Measurements from ENCODE around the gene MRPL9.

The MRPL9 gene

DNA sequence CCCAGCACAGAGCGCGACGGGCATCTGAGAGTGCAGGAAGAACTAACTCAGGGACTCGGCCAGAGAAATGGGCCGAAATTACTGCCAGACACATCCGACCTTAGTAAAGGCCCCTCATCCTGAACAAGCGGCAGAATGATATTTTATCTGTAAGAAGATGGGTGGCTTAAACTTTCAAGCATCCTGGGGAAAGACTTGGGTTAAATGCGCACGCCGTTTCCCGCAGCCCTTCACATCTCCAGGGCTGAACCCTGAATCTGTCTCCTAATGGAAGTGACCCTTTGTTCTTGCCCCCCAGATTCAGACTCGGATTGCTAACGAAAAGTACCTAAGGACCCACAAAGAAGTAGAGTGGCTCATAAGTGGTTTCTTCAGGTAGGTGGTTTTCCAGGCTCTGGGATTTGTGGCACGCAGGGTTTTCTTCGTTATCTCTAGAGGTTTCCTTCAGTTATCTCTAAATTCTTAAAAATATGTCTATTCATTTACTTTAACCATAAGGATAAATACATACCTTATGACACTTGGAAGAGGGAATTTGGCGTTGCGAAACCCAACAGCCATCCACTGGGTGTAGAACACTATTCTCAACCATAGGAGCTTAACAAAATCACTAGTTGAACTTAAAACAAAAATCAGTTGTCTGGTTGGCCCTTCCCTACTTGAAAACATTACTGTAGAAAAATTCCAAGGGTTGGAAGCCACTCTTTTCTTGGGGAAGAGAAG is 41.3 kb downstream of the MRPL9 start:
- no peak overlapping the region for H3K9ac ChIP-seq (ENCODE audit: low read length)
- H3K4me2 ChIP-seq (ENCODE audit: low read length), result peak overlapping the region; percentile 70
- no peaks in the 10 kb centered on the region for H4K20me1 ChIP-seq (ENCODE audit: insufficient read depth, low read length)
- H2AFZ ChIP-seq (ENCODE audit: low read depth, low read length), result no peak overlapping the region
- H3K4me1 ChIP-seq (ENCODE audit: low read length), result peaks cover 8% of the 10 kb centered on the region; the same call in 1 of the 2 replicates
- peaks cover 54% of the 10 kb centered on the region for H3K27me3 ChIP-seq (ENCODE audit: low read depth, low read length)
- no peaks in the 10 kb centered on the region for H3K36me3 ChIP-seq (replicated peaks; ENCODE audit: low read depth, low read length)
- no peaks in the 10 kb centered on the region for H3K9me3 ChIP-seq (ENCODE audit: insufficient read depth, low read length)
- peak overlapping the region; percentile 72 for H3K4me3 ChIP-seq (ENCODE audit: low read length)
- no peak overlapping the region for H3K27ac ChIP-seq (ENCODE audit: low read length)
- TF ChIP-seq, protein P1, sequence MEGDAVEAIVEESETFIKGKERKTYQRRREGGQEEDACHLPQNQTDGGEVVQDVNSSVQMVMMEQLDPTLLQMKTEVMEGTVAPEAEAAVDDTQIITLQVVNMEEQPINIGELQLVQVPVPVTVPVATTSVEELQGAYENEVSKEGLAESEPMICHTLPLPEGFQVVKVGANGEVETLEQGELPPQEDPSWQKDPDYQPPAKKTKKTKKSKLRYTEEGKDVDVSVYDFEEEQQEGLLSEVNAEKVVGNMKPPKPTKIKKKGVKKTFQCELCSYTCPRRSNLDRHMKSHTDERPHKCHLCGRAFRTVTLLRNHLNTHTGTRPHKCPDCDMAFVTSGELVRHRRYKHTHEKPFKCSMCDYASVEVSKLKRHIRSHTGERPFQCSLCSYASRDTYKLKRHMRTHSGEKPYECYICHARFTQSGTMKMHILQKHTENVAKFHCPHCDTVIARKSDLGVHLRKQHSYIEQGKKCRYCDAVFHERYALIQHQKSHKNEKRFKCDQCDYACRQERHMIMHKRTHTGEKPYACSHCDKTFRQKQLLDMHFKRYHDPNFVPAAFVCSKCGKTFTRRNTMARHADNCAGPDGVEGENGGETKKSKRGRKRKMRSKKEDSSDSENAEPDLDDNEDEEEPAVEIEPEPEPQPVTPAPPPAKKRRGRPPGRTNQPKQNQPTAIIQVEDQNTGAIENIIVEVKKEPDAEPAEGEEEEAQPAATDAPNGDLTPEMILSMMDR (IDR thresholded peaks at IDR 0.05; ENCODE audit: low read depth, low read length), result no peak
- no peak for TF ChIP-seq EZH2phosphoT487 (IDR thresholded peaks at IDR 0.05; ENCODE audit: low read depth)
- H3K79me2 ChIP-seq (ENCODE audit: low read length), result no peaks in the 10 kb centered on the region

DNA sequence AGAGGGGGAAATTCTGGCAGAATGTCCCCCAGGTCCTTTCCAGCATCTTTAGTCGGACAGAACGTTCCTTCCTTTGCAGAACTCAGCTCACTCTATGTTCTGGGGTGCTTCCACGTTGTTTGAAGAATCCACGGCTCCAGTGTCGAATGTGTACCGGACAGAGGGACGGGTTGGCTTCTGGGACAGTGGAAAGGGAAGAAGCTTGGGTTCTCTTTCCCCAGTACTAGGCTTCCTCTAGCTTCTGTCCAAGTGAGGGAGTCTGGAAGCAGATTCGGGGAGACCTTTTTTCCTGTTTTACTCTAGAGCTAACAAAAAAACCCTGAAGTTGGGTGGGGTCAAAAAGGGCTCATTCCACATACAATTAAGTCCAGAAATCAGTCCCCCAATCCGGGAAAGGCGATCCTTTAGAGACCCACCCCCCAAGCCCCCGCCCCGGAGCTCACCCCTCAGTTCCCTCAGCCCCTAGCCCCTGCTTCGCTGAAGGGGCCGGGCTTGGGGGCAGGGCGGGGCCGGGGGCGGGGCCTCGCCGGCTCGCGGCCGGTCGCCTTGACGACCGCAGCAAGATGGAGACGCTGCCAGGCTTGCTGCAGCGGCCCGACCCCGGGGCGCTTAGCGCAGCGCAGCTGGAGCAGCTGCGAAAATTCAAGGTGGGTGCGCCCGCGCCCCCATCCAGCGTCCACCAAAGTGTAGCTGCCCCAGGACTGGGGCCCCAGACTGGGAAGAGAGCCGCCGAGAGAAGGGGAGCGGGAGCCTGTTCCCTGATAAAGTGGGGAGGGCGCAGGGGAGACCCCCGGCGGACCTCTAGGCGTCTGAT is 42.1 kb downstream of the MRPL9 start, which contains the start of gene RIIAD1:
RIIAD1 (plus strand) TSS at position 549 of the 814 bp plus-strand sequence; CDS start at position 564, 15 bp downstream.
- no peak within 1 kb of the TSS for H3K27ac ChIP-seq (ENCODE audit: low read length)
- no peaks in the 10 kb centered on the region for H3K36me3 ChIP-seq (replicated peaks; ENCODE audit: low read depth, low read length)
- peak within 1 kb of the TSS; percentile 70 for H3K4me2 ChIP-seq (ENCODE audit: low read length)
- no peak within 1 kb of the TSS; the same call in 1 of the 2 replicates for H2AFZ ChIP-seq (ENCODE audit: low read depth, low read length)
- H3K4me3 ChIP-seq (ENCODE audit: low read length), result peak within 1 kb of the TSS; percentile 72
- H3K9ac ChIP-seq (ENCODE audit: low read length), result no peak within 1 kb of the TSS
- peaks cover 59% of the 10 kb centered on the region for H3K27me3 ChIP-seq (ENCODE audit: low read depth, low read length)
- H3K4me1 ChIP-seq (ENCODE audit: low read length), result peaks cover 8% of the 10 kb centered on the region; the same call in 1 of the 2 replicates
- TF ChIP-seq EZH2phosphoT487 (IDR thresholded peaks at IDR 0.05; ENCODE audit: low read depth), result no peak
- TF ChIP-seq, protein P1 (IDR thresholded peaks at IDR 0.05; ENCODE audit: low read depth, low read length), result no peak
- no peaks in the 10 kb centered on the region for H4K20me1 ChIP-seq (ENCODE audit: insufficient read depth, low read length)
- H3K79me2 ChIP-seq (ENCODE audit: low read length), result no peaks in the 10 kb centered on the region
- no peaks in the 10 kb centered on the region for H3K9me3 ChIP-seq (ENCODE audit: insufficient read depth, low read length)

DNA sequence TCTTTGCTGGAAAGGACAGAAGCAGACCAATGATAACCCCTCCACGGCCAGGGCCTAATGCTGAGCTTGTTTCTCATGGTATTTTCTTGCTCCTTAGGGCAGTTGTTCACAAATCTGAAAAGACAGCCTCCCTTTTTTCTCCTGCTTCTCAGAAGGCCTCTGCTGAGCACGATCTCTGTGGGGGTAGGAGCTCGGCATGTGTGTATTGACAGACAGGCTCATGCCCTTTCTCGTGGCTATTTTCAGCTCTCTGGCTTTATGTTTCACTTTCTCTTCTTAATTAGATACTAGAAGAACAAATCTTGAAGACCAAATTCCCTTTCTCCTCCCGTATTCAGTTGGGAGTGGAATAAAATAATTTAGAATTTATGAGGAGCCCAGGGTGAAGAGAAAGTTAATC is 42.7 kb downstream of the MRPL9 start:
- H3K79me2 ChIP-seq (ENCODE audit: low read length), result no peaks in the 10 kb centered on the region
- no peak overlapping the region for H3K27ac ChIP-seq (ENCODE audit: low read length)
- no peak overlapping the region; the same call in 1 of the 2 replicates for H2AFZ ChIP-seq (ENCODE audit: low read depth, low read length)
- TF ChIP-seq, protein P1 (IDR thresholded peaks at IDR 0.05; ENCODE audit: low read depth, low read length), result no peak
- TF ChIP-seq EZH2phosphoT487 (IDR thresholded peaks at IDR 0.05; ENCODE audit: low read depth), result no peak
- no peaks in the 10 kb centered on the region for H3K9me3 ChIP-seq (ENCODE audit: insufficient read depth, low read length)
- H3K4me2 ChIP-seq (ENCODE audit: low read length), result peak overlapping the region; percentile 70
- H3K4me1 ChIP-seq (ENCODE audit: low read length), result peaks cover 8% of the 10 kb centered on the region; the same call in 1 of the 2 replicates
- H3K4me3 ChIP-seq (ENCODE audit: low read length), result peak overlapping the region; percentile 72
- H3K9ac ChIP-seq (ENCODE audit: low read length), result no peak overlapping the region
- no peaks in the 10 kb centered on the region for H4K20me1 ChIP-seq (ENCODE audit: insufficient read depth, low read length)
- H3K27me3 ChIP-seq (ENCODE audit: low read depth, low read length), result peaks cover 64% of the 10 kb centered on the region
- no peaks in the 10 kb centered on the region for H3K36me3 ChIP-seq (replicated peaks; ENCODE audit: low read depth, low read length)

DNA sequence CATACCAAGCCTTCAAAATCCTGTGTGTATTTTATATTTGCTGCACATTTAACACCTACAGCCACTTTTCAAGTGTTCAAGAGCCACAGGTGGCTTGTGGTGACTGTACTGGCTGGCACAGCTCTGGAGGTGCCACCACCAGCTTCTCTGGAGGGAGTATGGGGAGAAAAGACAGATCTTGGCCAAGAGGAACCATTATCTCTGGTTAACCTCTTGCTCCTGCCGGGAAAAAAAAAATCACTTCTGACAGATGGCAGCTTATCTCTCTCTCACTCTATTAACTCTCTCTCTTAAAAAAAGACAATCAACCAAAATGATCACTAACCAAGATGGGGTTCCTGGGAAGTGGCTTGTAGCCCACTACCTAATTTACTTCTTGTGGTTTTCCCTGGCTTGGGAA is 43.2 kb downstream of the MRPL9 start:
- Histone ChIP-seq H3K4me2 (ENCODE audit: low read length) (no peak overlapping the region), H3K27ac (ENCODE audit: low read length) (no peak overlapping the region), H3K79me2 (ENCODE audit: low read length) (no peaks in the 10 kb centered on the region), H3K27me3 (ENCODE audit: low read depth, low read length) (peaks cover 66% of the 10 kb centered on the region), H3K36me3 (replicated peaks; ENCODE audit: low read depth, low read length) (no peaks in the 10 kb centered on the region), H3K4me3 (ENCODE audit: low read length) (no peak overlapping the region), H3K4me1 (ENCODE audit: low read length) (peaks cover 8% of the 10 kb centered on the region; the same call in 1 of the 2 replicates), H4K20me1 (ENCODE audit: insufficient read depth, low read length) (no peaks in the 10 kb centered on the region), H3K9me3 (ENCODE audit: insufficient read depth, low read length) (no peaks in the 10 kb centered on the region), H2AFZ (ENCODE audit: low read depth, low read length) (no peak overlapping the region), H3K9ac (ENCODE audit: low read length) (no peak overlapping the region)
- TF ChIP-seq, protein P1 (IDR thresholded peaks at IDR 0.05; ENCODE audit: low read depth, low read length), result no peak
- no peak for TF ChIP-seq EZH2phosphoT487 (IDR thresholded peaks at IDR 0.05; ENCODE audit: low read depth)
